PC-3 (cell line): ENCODE data around the gene DHX30.

Source experiments
- EZH2 ChIP-seq: fragments of 300-600 bp; sonication (generic); IDR thresholded peaks from one replicate; pipeline ENCODE4 v1.6.1; 2017; ENCODE audit warnings: antibody characterized with exemption, mild to moderate bottlenecking, low read length; ENCODE audit not compliant: unreplicated experiment
- EZH2phosphoT487 ChIP-seq: fragments of 300-600 bp; sonication (generic); IDR thresholded peaks from 2 replicates; pipeline ENCODE4 v1.6.1; 2018; ENCODE audit warnings: mild to moderate bottlenecking, antibody characterized with exemption, low read length, borderline replicate concordance
- TF ChIP-seq, protein P1 (sequence below): fragments of 300-600 bp; sonication (generic); conservative IDR thresholded peaks from 2 replicates; pipeline ENCODE4 v1.5.1; 2017; ENCODE audit warnings: antibody characterized with exemption, low read depth, mild to moderate bottlenecking, low read length

DNA sequence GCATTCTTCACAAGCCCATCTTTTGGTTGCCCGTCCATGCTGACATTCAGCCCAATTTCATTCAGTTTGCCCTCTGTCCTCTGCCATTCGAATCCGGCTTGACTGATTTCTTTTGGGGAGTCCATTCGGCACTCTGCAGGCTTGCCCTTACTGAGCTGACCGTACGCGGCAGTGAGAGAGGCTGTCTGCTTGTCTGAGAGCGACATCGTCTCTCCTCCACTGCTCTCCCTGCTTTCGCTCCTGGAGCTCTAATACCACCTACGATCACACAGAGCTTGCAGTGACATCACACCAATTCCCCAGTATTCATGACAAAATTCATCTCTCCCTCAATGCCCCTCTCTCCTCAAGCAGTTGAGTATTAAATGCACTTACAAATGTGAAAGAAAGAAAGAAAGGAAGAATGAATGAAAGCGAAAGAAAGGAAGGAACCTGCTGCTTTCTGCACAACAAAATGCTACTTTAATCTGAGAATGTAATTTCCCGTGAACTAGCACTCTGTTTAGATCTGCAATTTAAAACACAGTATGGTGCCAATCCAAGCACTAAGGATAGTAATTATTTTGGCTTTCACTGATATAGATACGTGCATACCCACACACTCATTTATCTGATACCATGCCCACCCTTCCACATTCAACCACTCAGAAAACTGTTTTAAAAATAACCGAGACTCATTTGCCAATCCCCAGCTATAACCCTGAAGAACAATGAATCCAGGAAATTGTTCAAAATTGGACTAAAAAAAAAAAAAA is 89.5 kb downstream of the DHX30 start:
- TF ChIP-seq, protein P1, sequence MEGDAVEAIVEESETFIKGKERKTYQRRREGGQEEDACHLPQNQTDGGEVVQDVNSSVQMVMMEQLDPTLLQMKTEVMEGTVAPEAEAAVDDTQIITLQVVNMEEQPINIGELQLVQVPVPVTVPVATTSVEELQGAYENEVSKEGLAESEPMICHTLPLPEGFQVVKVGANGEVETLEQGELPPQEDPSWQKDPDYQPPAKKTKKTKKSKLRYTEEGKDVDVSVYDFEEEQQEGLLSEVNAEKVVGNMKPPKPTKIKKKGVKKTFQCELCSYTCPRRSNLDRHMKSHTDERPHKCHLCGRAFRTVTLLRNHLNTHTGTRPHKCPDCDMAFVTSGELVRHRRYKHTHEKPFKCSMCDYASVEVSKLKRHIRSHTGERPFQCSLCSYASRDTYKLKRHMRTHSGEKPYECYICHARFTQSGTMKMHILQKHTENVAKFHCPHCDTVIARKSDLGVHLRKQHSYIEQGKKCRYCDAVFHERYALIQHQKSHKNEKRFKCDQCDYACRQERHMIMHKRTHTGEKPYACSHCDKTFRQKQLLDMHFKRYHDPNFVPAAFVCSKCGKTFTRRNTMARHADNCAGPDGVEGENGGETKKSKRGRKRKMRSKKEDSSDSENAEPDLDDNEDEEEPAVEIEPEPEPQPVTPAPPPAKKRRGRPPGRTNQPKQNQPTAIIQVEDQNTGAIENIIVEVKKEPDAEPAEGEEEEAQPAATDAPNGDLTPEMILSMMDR: no peak
- no peak for TF ChIP-seq EZH2
- no peak for TF ChIP-seq EZH2phosphoT487
